ENCODE results near the gene SLC19A1. TPM values are rescaled to one million over a fixed set of nuclear protein-coding genes. Genes with fewer than 3 reads are reported as not detected.

The SLC19A1 gene
- total RNA-seq, 4 donors from 2014 or later, result 7.0 to 9.8 (median 7.9) TPM

DNA sequence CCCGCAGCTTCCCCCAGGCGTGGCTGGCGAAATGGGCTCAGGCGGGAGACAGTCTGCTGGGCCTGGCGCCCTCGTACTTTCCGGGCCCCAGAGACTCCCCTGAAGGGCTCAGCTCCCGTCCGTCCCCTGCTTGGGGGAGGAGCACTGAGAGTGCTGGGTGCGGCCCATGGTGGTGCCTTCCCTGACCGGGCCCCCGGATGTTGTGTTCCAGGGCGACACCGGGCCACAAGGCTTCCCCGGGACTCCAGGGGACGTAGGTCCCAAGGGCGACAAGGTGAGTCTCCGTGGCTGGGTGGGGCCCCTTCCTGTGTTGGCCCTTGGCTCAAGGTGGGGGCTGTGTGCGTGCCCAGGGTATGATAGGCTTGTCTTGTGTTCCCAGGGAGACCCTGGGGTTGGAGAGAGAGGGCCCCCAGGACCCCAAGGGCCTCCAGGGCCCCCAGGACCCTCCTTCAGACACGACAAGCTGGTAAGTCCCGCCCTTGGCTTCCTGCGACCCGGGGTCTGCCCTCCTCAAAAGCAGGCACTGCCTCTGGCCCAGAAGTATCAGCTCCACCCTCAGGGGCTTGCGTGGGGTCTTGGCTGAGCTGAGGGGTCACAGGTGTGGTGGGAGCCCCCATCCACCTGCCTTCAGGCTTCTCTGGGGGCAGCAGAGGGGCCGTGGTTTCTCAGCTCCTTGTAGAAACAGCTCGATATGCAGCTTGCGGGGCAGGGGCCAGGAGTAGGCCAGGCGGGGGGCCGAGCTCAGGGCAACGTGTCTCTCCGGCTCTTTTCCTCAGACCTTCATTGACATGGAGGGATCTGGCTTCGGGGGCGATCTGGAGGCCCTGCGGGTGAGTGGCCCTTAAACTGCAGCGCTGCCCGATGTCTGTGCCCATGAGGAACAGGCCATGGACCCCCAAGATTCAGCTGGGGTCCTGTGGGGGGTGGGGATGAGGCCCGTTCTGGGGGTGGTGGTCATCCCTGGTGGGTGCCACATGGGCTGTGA, 62.3 kb downstream of the SLC19A1 start:
- H3K27me3 ChIP-seq, result no peaks in the 10 kb centered on the region
- 91% methylated on average over 15 of the region's 37 CpGs for WGBS
- TF ChIP-seq, protein P1, sequence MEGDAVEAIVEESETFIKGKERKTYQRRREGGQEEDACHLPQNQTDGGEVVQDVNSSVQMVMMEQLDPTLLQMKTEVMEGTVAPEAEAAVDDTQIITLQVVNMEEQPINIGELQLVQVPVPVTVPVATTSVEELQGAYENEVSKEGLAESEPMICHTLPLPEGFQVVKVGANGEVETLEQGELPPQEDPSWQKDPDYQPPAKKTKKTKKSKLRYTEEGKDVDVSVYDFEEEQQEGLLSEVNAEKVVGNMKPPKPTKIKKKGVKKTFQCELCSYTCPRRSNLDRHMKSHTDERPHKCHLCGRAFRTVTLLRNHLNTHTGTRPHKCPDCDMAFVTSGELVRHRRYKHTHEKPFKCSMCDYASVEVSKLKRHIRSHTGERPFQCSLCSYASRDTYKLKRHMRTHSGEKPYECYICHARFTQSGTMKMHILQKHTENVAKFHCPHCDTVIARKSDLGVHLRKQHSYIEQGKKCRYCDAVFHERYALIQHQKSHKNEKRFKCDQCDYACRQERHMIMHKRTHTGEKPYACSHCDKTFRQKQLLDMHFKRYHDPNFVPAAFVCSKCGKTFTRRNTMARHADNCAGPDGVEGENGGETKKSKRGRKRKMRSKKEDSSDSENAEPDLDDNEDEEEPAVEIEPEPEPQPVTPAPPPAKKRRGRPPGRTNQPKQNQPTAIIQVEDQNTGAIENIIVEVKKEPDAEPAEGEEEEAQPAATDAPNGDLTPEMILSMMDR (IDR thresholded peaks at IDR 0.05), result no peak
- TF ChIP-seq POLR2AphosphoS5 (IDR thresholded peaks at IDR 0.05) (no peak), POLR2A (IDR thresholded peaks at IDR 0.05) (no peak), EP300 (IDR thresholded peaks at IDR 0.05) (no peak)
- H3K9me3 ChIP-seq, result no peaks in the 10 kb centered on the region
- H3K4me3 ChIP-seq, result no peak overlapping the region
- peaks cover 73% of the 10 kb centered on the region for H3K36me3 ChIP-seq
- H3K27ac ChIP-seq, result no peak overlapping the region
- peaks cover 7% of the 10 kb centered on the region for H3K4me1 ChIP-seq
- DNase-seq (ENCODE audit: low spot score in 2 of 2), result no peak

DNA sequence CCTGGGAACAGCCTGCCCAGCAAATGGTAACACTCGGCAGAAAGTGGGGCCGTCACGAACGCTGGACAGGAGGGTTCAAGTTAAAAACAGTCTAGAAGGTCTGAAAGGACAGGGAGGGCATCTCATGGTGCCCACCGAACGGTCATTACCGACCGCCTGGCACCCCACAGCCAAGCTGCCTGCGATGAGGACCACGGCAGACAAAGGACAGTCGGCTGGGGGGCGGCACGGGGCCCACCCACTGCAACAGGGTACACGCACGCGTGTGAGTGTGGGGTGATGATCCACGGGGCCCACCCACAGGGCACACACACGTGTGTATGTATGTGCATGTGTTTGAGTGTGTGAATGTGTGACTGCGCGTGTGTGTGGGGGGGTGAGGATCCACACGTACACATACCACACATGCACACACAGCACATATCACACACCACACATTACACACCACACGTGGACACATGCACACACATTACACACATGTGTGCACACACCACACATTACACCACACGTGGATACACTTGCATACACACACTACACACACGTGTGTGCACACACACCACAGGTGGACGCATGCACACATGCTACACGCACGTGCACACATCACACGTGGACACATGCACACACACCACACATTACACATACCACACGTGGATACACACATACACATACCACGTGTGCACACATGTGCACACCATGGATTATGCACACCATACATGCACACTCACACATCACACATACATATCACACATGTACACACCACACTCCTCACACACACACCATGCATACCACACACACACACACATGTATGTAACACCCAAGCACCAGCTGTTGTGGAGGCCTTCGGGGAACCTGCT, 63.2 kb downstream of the SLC19A1 start:
- 89% methylated on average over 24 of the region's 31 CpGs for WGBS
- Histone ChIP-seq H3K9me3 (no peaks in the 10 kb centered on the region), H3K36me3 (peaks cover 76% of the 10 kb centered on the region), H3K4me3 (no peak overlapping the region), H3K27me3 (no peaks in the 10 kb centered on the region), H3K27ac (no peak overlapping the region), H3K4me1 (peaks cover 7% of the 10 kb centered on the region)
- TF ChIP-seq EP300 (IDR thresholded peaks at IDR 0.05), result no peak
- TF ChIP-seq POLR2AphosphoS5 (IDR thresholded peaks at IDR 0.05), result no peak
- no peak for TF ChIP-seq POLR2A (IDR thresholded peaks at IDR 0.05)
- TF ChIP-seq, protein P1 (IDR thresholded peaks at IDR 0.05), result no peak
- DNase-seq (ENCODE audit: low spot score in 2 of 2), result no peak

DNA sequence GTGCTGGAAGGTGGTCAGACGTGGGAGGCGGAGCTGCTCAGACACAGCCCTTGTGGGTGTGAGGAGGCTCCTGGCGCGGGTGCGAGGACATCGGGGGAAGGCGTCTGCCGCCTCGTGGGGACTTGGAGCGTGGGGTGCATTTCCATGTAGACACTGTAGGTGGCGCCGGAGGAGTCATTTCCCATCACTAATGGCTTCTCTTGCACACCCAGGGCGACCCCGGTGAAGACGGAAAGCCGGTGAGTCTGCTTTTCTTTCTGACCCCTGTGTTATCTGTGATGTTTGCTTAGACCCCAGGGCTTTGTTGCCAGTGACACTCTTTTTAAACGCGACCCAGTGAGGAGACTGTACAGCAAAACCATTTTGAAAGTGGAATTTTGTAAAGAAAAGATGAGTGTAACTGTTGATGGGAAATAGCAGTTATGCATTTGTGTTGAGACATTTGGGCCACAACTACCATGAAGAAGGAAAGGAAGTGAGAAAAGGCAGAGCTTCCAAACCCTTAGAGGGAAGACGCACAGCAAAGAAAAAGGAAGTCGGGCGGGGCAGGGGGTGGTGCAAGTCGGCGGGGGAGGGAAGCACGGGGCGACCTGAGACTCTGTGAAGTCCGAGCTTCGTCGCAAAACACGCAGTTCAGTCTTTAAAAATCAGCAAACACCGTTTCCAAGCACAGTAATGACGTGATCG, 64.0 kb downstream of the SLC19A1 start:
- DNase-seq (ENCODE audit: low spot score in 2 of 2), result no peak
- no peaks in the 10 kb centered on the region for H3K27me3 ChIP-seq
- H3K4me3 ChIP-seq, result peak overlapping the region; percentile 1
- TF ChIP-seq, protein P1 (IDR thresholded peaks at IDR 0.05), result peak; percentile 59 to 84
- no peak for TF ChIP-seq POLR2A (IDR thresholded peaks at IDR 0.05)
- TF ChIP-seq POLR2AphosphoS5 (IDR thresholded peaks at IDR 0.05), result no peak
- TF ChIP-seq EP300 (IDR thresholded peaks at IDR 0.05), result no peak
- H3K36me3 ChIP-seq, result peaks cover 69% of the 10 kb centered on the region
- H3K27ac ChIP-seq, result no peak overlapping the region
- peaks cover 7% of the 10 kb centered on the region for H3K4me1 ChIP-seq
- H3K9me3 ChIP-seq, result no peaks in the 10 kb centered on the region
- WGBS, result 53% methylated on average over 24 of the region's 32 CpGs

DNA sequence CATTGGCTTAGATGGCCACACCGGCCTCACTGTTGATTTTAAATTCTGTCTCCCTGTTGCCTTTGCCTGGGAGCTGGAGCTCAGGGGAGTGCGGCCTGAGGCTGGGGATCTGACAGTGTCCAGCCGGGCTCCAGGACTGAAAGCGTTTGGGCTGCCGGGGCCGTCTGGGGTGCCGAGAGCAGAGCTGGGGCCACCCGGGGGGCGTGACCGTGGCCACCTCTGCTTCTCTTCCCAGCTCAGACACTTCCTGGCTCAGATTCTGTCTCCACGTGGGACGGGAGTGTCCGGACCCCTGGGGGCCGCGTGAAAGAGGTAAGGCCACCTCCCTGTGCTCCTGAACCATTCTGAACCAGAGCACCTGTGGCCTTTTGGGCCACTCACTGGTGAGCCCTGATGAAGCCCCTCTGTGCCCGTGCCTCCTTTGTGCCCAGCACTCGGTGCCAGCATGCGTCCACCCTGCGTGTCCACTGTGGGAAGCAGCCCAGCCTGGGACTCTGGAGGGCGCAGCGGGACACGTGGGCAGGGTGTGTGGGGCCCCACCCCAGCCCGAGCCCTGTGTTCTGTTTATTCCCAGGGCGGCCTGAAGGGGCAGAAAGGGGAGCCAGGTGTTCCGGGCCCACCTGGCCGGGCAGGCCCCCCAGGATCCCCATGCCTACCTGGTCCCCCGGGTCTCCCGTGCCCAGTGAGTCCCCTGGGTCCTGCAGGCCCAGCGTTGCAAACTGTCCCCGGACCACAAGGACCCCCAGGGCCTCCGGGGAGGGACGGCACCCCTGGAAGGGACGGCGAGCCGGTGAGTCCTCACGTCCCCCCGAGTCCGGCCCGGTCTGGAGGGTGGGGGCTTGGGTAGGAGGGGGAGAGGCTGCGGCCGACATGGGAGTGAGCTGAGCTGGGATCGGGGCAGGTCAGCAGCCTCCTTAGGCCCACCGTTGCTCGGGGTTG, 64.8 kb downstream of the SLC19A1 start:
- Histone ChIP-seq H3K4me1 (peaks cover 13% of the 10 kb centered on the region), H3K9me3 (no peaks in the 10 kb centered on the region), H3K27ac (no peak overlapping the region), H3K36me3 (peaks cover 61% of the 10 kb centered on the region), H3K4me3 (peak overlapping the region; percentile 1), H3K27me3 (no peaks in the 10 kb centered on the region)
- 85% methylated on average over 14 of the region's 44 CpGs for WGBS
- TF ChIP-seq, protein P1 (IDR thresholded peaks at IDR 0.05), result no peak
- TF ChIP-seq POLR2A (IDR thresholded peaks at IDR 0.05), result no peak
- no peak for TF ChIP-seq EP300 (IDR thresholded peaks at IDR 0.05)
- no peak for TF ChIP-seq POLR2AphosphoS5 (IDR thresholded peaks at IDR 0.05)
- DNase-seq (ENCODE audit: low spot score in 2 of 2), result no peak
